AG09319 (cell line): ENCODE results near the gene CNTNAP2.

Source experiments
- DNase-seq: peaks from one replicate; pipeline ENCODE4 v3.0.0-alpha.2; 2010; ENCODE audit warnings: low read depth; ENCODE audit errors: extremely low read depth
- TF ChIP-seq, protein P1 (sequence below): IDR thresholded peaks from 2 replicates; pipeline ENCODE4 v1.5.1; 2011; ENCODE audit warnings: low read depth, mild to moderate bottlenecking, inconsistent platforms, low read length, moderate library complexity

CNTNAP2 gene

DNA sequence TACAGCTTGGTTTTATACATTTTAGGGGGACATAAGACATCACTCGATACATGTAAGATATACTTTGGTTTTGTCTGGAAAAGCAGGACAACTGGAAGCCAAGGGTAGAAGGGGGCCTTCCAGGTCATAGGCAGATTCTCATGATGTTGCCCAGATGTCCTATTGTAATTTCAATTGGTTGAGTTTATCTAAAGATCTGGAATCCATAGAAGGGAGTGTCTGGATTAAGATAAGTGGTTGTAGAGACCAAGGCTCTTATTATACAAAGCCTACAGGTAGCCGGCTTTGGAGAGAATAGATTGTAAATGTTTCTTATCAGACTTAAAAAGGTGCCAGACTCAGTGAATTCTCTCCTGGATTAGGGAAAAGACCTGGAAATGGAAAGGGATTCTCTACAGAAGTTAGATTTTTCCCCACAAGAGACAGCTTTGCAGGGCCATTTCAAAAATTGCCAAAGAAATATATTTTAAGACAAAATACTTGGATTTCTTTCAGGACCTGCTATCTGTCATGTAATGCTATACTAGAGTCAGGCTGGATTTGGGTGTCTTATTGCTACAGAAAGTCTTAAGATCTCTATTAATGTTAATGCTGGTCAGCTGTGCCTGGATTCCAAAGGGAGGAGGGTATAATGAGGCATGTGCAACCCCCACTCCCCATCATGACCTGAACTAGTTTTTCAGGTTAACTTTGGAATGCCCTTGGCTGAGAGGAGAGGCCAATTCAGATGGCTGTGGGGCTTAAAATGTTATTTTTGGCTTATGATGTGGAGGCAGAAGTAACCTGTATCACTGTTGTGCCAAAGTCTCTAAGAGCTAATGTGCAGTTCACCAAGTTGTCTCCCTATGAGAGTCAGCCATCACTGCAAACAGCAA is 1962.8 kb downstream of the CNTNAP2 start:
- DNase-seq, result no peak
- TF ChIP-seq, protein P1, sequence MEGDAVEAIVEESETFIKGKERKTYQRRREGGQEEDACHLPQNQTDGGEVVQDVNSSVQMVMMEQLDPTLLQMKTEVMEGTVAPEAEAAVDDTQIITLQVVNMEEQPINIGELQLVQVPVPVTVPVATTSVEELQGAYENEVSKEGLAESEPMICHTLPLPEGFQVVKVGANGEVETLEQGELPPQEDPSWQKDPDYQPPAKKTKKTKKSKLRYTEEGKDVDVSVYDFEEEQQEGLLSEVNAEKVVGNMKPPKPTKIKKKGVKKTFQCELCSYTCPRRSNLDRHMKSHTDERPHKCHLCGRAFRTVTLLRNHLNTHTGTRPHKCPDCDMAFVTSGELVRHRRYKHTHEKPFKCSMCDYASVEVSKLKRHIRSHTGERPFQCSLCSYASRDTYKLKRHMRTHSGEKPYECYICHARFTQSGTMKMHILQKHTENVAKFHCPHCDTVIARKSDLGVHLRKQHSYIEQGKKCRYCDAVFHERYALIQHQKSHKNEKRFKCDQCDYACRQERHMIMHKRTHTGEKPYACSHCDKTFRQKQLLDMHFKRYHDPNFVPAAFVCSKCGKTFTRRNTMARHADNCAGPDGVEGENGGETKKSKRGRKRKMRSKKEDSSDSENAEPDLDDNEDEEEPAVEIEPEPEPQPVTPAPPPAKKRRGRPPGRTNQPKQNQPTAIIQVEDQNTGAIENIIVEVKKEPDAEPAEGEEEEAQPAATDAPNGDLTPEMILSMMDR, result no peak

DNA sequence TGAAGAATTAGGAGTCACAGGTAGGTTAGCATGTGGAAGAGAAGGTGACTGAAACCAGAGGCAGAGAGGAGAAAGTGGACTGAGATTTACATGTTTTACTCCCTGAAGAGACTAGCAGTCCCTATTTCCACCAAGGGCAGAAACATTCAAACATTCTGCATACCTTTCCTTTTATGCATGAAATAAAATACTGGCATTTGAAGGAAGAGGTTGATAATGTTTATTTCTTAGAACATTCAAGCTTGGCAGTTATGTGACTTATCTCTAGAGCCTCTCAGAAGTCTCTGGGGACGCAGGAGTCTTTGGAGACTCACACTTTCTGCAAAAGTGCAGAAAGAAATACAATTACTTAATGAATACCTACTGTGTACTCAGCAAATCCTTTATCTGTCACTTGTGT is 1966.8 kb downstream of the CNTNAP2 start:
- TF ChIP-seq, protein P1, result no peak
- DNase-seq, result no peak

DNA sequence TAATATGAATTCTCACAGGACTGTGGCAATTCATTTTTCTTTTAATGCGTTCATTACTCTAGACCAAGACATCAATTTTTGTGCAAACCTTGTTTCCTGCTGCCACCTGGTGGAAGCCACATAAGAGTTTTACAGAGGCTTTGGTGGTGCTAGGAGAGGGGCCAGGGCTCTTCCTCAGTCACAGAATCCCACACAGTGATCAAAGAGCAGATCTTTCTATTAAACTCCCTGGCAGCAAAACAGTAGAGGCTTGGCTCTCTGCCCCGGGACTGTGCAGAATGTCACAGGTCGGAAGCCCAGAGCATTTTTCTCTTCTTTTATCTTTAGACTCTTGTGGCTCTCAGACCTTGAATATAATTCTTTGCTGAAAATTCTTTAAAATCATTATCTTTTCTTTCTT is 1967.5 kb downstream of the CNTNAP2 start:
- TF ChIP-seq, protein P1, result peak; percentile 54
- DNase-seq, result no peak

DNA sequence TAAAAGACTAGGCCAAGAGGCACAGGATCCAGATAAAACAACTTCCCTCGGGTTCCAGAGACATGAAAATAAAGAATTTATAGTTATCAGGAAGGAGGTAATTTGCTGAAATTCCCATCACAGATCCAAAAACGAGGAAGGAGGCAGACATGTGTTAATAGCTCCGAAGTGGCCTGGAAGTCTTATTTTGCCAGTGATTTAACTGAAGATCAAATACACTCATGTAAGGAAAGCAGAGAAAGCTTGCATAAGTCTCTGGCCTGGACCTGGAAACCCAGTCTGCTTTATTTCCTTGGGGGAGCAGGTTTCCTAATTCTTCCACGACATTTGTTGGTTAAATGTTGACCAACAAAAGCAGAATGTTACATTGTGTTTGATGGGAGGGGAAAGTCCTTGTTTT is 1975.3 kb downstream of the CNTNAP2 start:
- DNase-seq, result no peak

DNA sequence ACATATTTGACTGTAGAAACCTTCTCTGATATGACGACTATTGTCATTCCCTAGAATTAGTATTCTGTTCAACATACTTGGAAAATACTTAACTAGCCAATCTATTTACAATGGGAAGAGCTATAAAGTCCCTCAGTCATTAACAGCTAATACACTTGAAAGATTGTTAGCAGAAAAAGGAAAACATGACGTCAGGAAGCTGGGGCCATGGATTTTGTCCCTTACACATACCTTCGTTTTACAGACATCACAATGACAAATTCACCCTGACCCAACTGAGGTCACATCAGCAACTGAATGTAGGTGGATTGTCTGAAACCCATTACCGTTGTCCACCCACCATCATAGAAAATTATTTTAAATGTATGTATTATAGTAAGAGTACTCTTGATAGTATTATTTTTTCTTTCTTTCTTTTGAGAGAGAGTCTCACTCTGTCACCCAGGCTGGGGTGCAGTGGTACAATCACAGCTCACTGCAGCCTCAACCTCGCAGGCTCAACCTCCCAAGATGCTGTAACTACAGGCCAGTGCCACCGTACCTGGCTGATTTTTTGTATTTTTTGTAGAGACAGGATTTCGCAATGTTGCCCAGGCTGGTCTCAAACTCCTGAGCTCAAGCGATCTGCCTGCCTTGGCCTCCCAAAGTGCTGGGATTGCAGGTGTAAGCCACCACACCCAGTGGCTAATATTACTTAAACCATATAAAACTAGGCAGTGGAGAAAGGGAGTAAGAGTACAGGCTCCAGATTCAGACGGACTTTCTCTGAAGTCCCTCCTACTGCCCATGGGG is 1977.0 kb downstream of the CNTNAP2 start:
- no peak for DNase-seq
- TF ChIP-seq, protein P1, result no peak

More for the DNA sequence above, 1975.3 kb downstream of the CNTNAP2 start:
- TF ChIP-seq, protein P1, result no peak

DNA sequence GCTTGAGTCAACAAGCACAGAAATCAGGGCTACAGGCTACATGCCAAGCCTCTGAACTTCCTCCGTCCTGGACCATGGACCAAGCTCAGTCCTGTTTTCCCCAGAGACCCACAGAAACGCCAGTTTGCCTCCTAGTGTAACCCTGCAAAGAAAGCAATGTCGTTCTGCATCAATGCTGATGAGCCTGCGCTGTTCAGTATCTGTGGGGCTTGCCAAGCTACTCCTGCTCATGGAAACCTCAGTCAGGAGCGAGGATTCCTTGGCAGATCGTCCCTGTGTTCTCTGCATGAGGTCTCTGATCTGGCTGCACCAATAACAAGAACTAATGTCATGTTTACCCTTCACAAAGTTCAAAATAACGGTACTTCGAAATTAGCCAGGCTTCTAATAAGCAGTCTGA is 1978.5 kb downstream of the CNTNAP2 start:
- TF ChIP-seq, protein P1, result no peak
- no peak for DNase-seq
